PFSK-1 (cell line): Measurements from ENCODE around the gene DAAM2.

Source experiments
- POLR2AphosphoS5 ChIP-seq: IDR thresholded peaks from 2 replicates; pipeline ENCODE4 v1.6.1; 2012; ENCODE audit warnings: low read depth, mild to moderate bottlenecking, control low read depth, low read length, moderate library complexity
- TAF1 ChIP-seq: IDR thresholded peaks from 2 replicates; pipeline ENCODE4 v1.6.1; 2012; ENCODE audit warnings: low read length, control low read depth, borderline replicate concordance; ENCODE audit not compliant: insufficient read depth

- TF ChIP-seq POLR2AphosphoS5 (no peak), TAF1 (no peak)
These were observed 133.7 kb downstream of the DAAM2 start for GRCh38 chr6:39925931-39926290.
